Dendritic cell treated with granulocyte-macrophage colony-stimulating factor and Interleukin-4, amounts not matched to agents 40 ng/mL and 50 ng/mL, for 4 days (primary cell): ENCODE results near the gene BMP7.

Source experiments
- H3K27ac Mint-ChIP-seq: one replicate; pipeline ENCODE4 v1.8.0; 2022; ENCODE audit warnings: mild to moderate bottlenecking, mixed read lengths
- H3K27me3 Mint-ChIP-seq: one replicate; pipeline ENCODE4 v1.8.0; 2022; ENCODE audit warnings: mild to moderate bottlenecking, mixed read lengths
- H3K36me3 Mint-ChIP-seq: one replicate; pipeline ENCODE4 v1.8.0; 2022; ENCODE audit warnings: low read depth, mixed read lengths
- H3K4me1 Mint-ChIP-seq: one replicate; pipeline ENCODE4 v1.8.0; 2022; ENCODE audit warnings: low read depth, mixed read lengths
- H3K4me3 Mint-ChIP-seq: one replicate; pipeline ENCODE4 v1.8.0; 2022; ENCODE audit warnings: mild to moderate bottlenecking, moderate library complexity, mixed read lengths
- H3K9me3 Mint-ChIP-seq: one replicate; pipeline ENCODE4 v1.8.0; 2022; ENCODE audit warnings: mixed read lengths
- intact Hi-C: fragments of 100-400 bp; cut with micrococcal nuclease; formaldehyde crosslinking; loops from one replicate; pipeline ENCODE4 v1.15.0; 2022

BMP7 gene

DNA sequence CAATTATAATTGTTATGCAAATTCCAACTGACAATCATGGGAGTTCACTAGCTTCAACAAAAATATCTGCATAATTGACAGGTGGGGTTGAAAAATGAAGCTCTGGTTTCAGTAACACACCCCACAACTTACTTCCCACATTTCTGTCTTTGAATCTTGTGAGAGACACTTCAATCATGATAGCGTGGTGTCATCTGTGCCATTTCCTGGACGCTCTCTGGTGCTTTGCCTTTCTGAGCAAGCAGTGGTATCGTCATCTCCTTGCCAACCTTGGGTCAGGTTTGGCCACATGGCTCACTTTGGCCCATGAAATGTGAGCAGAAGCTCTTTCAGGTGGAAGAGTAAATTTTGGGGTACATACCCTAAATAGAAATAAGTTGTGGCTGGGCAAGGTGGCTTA, 10.2 kb downstream of the BMP7 start:
- Mint-ChIP-seq H3K4me3 (no peak overlapping the region), H3K9me3 (no peaks in the 10 kb centered on the region), H3K36me3 (no peaks in the 10 kb centered on the region), H3K27me3 (peaks cover 42% of the 10 kb centered on the region), H3K27ac (no peak overlapping the region), H3K4me1 (no peaks in the 10 kb centered on the region)
- intact Hi-C loops, result no loop called here

DNA sequence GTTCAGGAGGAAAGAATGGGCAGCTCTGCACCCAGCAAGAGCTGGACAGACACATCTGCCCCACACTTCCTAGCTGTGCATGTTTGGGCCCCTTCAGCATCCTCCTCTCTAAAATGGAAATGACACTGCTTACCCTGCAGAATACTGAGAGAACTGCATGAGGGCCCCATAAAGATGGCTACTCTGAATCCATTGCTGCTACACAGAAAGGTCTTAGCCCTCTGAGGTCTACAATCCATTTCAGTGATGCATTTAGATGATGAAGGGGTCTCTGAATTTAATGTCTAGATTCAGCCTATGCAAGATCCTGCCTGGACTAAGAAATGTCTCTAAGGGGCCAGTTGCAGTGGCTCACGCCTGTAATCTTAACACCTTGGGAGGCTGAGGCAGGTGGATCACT, 11.3 kb downstream of the BMP7 start:
- no peaks in the 10 kb centered on the region for H3K9me3 Mint-ChIP-seq
- H3K27me3 Mint-ChIP-seq, result peaks cover 38% of the 10 kb centered on the region
- H3K36me3 Mint-ChIP-seq, result no peaks in the 10 kb centered on the region

DNA sequence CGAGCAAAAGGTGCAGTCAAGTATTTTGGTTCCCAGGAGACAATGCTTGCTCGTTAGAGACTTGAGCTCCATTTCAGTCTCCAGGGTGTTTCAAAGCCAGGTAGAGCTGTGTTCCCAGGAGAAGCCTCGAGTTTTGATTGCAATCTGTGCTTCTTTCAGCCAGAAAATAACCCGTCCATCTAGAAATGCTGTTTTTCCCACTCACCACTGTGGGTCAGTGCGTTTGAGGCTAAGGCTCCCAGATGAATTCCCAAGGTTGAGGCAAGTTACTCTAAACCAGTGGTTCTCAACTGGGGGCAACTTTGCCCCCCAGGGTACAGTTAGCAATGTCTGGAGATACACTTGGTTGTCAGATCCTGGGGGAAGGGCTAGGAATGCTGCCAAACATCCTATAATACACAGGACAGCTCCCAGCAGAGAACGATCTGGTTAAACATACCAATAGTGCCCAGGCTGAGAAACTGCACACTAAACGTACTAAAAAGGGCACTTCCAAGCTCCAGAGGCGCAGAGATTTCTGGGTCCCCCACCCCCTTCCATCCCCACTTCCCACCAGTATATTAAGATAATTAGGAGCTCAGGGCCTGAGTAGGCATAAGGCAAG, 13.8 kb downstream of the BMP7 start:
- H3K9me3 Mint-ChIP-seq, result no peaks in the 10 kb centered on the region
- intact Hi-C loops, result no loop called here
- H3K4me3 Mint-ChIP-seq, result no peak overlapping the region
- H3K27ac Mint-ChIP-seq, result no peak overlapping the region
- no peaks in the 10 kb centered on the region for H3K4me1 Mint-ChIP-seq
- peaks cover 20% of the 10 kb centered on the region for H3K27me3 Mint-ChIP-seq
- no peaks in the 10 kb centered on the region for H3K36me3 Mint-ChIP-seq

More for the DNA sequence above, 11.3 kb downstream of the BMP7 start:
- Mint-ChIP-seq H3K4me3 (no peak overlapping the region), H3K4me1 (no peaks in the 10 kb centered on the region), H3K27ac (no peak overlapping the region)
- intact Hi-C loops, result no loop called here

DNA sequence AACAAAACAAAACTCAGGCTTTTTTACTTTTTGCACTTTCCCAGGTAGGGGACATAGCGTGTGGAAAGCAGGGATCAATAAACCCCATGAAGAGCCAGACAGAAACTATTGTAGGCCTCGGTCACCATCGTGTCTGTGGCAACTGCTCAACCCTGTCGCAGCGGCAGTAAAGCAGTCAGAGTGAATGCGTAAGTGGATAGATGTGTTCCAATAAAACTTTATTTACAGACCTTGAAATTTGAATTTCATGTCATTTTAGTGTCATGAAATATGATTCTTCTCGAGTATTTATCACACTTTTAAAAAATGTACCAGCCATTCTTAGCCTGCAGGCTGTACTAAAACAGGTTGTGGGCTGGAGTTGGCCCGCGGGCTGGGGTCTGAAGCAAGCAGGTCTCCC, 14.5 kb downstream of the BMP7 start:
- intact Hi-C loops, result no loop called here
- peaks cover 19% of the 10 kb centered on the region for H3K27me3 Mint-ChIP-seq
- H3K9me3 Mint-ChIP-seq, result no peaks in the 10 kb centered on the region
- no peak overlapping the region for H3K27ac Mint-ChIP-seq
- no peaks in the 10 kb centered on the region for H3K4me1 Mint-ChIP-seq
- no peaks in the 10 kb centered on the region for H3K36me3 Mint-ChIP-seq
- H3K4me3 Mint-ChIP-seq, result no peak overlapping the region

- Mint-ChIP-seq H3K4me1 (no peaks in the 10 kb centered on the region), H3K36me3 (no peaks in the 10 kb centered on the region), H3K4me3 (no peak overlapping the region), H3K9me3 (no peaks in the 10 kb centered on the region), H3K27me3 (peaks cover 18% of the 10 kb centered on the region), H3K27ac (no peak overlapping the region)
- intact Hi-C loops, result no loop called here
These were observed 15.1 kb downstream of the BMP7 start for GRCh38 chr20:57251344-57251743.

- Mint-ChIP-seq H3K4me1 (no peaks in the 10 kb centered on the region), H3K4me3 (no peak overlapping the region), H3K36me3 (no peaks in the 10 kb centered on the region), H3K27me3 (peaks cover 18% of the 10 kb centered on the region), H3K27ac (no peak overlapping the region), H3K9me3 (no peaks in the 10 kb centered on the region)
- intact Hi-C loops, result no loop called here
These were observed 15.7 kb downstream of the BMP7 start for GRCh38 chr20:57250607-57251343.

- H3K27ac Mint-ChIP-seq, result no peak overlapping the region
- no peak overlapping the region for H3K4me3 Mint-ChIP-seq
- no peaks in the 10 kb centered on the region for H3K36me3 Mint-ChIP-seq
- no peaks in the 10 kb centered on the region for H3K4me1 Mint-ChIP-seq
- intact Hi-C loops, result no loop called here
- peaks cover 14% of the 10 kb centered on the region for H3K27me3 Mint-ChIP-seq
- H3K9me3 Mint-ChIP-seq, result no peaks in the 10 kb centered on the region
These were observed 16.7 kb downstream of the BMP7 start for GRCh38 chr20:57249772-57250171.

GRCh38 chr20:57249073-57249472, 17.4 kb downstream of the BMP7 start:
- no peaks in the 10 kb centered on the region for H3K9me3 Mint-ChIP-seq
- H3K36me3 Mint-ChIP-seq, result no peaks in the 10 kb centered on the region
- intact Hi-C loops, result no loop called here
- no peaks in the 10 kb centered on the region for H3K4me1 Mint-ChIP-seq
- H3K27ac Mint-ChIP-seq, result no peak overlapping the region
- H3K4me3 Mint-ChIP-seq, result no peak overlapping the region
- peaks cover 14% of the 10 kb centered on the region for H3K27me3 Mint-ChIP-seq

DNA sequence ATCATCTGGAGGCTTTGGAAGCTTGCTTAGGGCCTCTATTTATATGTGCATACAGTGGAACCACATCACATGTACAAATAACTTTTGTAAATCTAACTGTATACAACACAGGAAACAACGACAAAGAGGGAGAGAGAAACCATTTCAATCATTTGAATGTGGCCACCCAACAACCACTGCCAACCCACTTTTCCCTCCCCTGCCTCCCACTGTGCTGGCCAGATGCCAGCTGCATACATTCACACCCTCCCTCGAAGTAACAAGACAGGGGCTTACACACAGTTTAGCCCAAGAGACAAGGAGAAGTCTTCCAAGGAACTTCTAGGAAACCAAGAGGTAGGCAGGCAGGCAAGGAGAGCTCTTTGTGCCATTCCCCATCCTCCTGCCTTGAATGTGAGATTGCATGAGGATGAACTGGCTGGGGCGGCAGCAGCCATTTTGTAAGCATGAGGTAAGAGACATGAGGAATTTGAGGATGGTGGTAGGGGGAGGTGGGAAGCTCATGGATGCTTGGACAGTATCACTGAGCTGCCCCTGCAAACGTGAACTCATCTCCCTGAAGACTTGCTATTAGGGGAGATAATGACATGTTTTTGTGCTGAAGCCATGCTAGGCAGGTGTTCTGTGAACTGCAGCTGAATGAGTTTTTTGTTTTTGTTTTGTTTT, 18.2 kb downstream of the BMP7 start:
- peaks cover 12% of the 10 kb centered on the region for H3K27me3 Mint-ChIP-seq
- H3K4me1 Mint-ChIP-seq, result no peaks in the 10 kb centered on the region
- no peak overlapping the region for H3K4me3 Mint-ChIP-seq
- no peaks in the 10 kb centered on the region for H3K36me3 Mint-ChIP-seq
- no peaks in the 10 kb centered on the region for H3K9me3 Mint-ChIP-seq
- H3K27ac Mint-ChIP-seq, result no peak overlapping the region
- intact Hi-C loops, result no loop called here

- no peaks in the 10 kb centered on the region for H3K4me1 Mint-ChIP-seq
- no peaks in the 10 kb centered on the region for H3K9me3 Mint-ChIP-seq
- H3K4me3 Mint-ChIP-seq, result no peak overlapping the region
- intact Hi-C loops, result no loop called here
- peaks cover 12% of the 10 kb centered on the region for H3K27me3 Mint-ChIP-seq
- no peak overlapping the region for H3K27ac Mint-ChIP-seq
- no peaks in the 10 kb centered on the region for H3K36me3 Mint-ChIP-seq
These were observed 19.0 kb downstream of the BMP7 start for GRCh38 chr20:57247292-57247965.

DNA sequence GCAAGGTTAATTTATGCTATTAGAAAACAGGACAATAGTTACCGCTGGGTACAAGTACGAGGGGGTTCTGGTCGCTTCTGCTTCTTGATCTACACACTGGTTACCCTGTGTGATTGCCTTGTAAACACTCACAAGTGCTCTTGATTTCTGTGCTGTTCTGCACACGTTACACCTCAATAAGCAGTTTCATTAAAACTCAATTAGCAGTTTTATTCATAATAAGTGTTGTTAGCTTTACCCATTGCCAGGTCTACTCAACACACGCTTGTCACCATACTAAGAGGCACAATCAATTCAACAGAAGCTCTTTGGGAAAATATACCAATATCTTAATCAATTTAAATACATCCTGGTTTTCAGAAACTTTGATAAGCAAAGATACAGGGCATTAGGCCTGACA, 20.4 kb downstream of the BMP7 start:
- Mint-ChIP-seq H3K27ac (no peak overlapping the region), H3K4me1 (no peaks in the 10 kb centered on the region), H3K4me3 (no peak overlapping the region), H3K27me3 (peaks cover 6% of the 10 kb centered on the region), H3K9me3 (no peaks in the 10 kb centered on the region), H3K36me3 (no peaks in the 10 kb centered on the region)
- intact Hi-C loops, result no loop called here

- Mint-ChIP-seq H3K27ac (no peak overlapping the region), H3K9me3 (no peaks in the 10 kb centered on the region), H3K4me1 (no peaks in the 10 kb centered on the region), H3K4me3 (no peak overlapping the region), H3K36me3 (no peaks in the 10 kb centered on the region), H3K27me3 (peaks cover 1% of the 10 kb centered on the region)
- intact Hi-C loops, result no loop called here
These were observed 21.7 kb downstream of the BMP7 start for GRCh38 chr20:57244627-57245214.

- no peak overlapping the region for H3K27ac Mint-ChIP-seq
- H3K36me3 Mint-ChIP-seq, result no peaks in the 10 kb centered on the region
- H3K4me1 Mint-ChIP-seq, result no peaks in the 10 kb centered on the region
- no peak overlapping the region for H3K4me3 Mint-ChIP-seq
- H3K27me3 Mint-ChIP-seq, result peaks cover 3% of the 10 kb centered on the region
- intact Hi-C loops, result no loop called here
- H3K9me3 Mint-ChIP-seq, result no peaks in the 10 kb centered on the region
These were observed 22.2 kb downstream of the BMP7 start for GRCh38 chr20:57244221-57244585.
